ENCODE measurements around the gene KIF6. TPM values are rescaled to one million over a fixed set of nuclear protein-coding genes. Genes with fewer than 3 reads are reported as not detected.
"Not testable (repeated sequence)": the region's sequence is repeated elsewhere in the genome, so short reads cannot be mapped to it uniquely, and the experiment has no call there.

KIF6 gene
- total RNA-seq, 1 experiment from 2014 or later = 0.80 TPM

DNA sequence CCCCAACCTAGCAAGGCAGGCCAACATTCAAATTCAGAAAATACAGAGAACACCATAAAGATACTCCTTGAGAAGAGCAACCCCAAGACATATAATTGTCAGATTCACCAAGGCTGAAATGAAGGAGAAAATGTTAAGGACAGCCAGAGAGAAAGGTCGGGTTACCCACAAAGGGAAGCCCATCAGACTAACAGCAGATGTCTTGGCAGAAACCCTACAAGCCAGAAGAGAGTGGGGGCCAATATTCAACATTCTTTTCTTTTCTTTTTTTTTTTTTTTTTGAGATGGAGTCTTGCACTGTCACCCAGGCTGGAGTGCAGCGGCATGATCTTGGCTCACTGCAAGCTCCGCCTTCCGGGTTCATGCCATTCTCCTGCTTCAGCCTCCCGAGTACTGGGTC is 215.4 kb downstream of the KIF6 start:
- not testable (repeated sequence) for H3K36me3 ChIP-seq (replicated peaks; ENCODE audit: control insufficient read depth, insufficient read depth, low read length); H3K27me3 ChIP-seq (ENCODE audit: control insufficient read depth, insufficient read depth, low read length); DNase-seq; H3K4me3 ChIP-seq (ENCODE audit: insufficient read depth, low read depth, low read length)

DNA sequence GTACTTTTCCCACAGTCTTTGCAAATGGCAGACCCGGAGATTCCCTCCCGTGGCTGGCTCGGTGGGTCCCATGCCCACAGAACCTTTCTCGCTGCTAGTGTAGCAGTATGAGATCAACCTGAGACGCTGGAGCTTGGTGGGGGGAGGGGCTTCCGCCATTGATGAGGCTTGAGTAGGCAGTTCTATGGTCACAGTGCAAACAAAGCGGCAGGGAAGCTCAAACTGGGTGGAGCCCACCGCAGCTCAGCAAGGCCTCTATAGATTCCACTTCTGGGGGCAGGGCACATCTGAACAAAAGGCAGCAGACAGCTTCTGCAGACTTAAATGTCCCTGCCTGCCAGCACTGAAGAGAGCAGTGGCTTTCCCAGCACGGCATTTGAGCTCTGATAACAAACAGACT is 216.7 kb downstream of the KIF6 start:
- no peaks in the 10 kb centered on the region for H3K27me3 ChIP-seq (ENCODE audit: control insufficient read depth, insufficient read depth, low read length)
- H3K36me3 ChIP-seq (replicated peaks; ENCODE audit: control insufficient read depth, insufficient read depth, low read length) = no peaks in the 10 kb centered on the region
- no peak for DNase-seq

GRCh38 chr6:39507331-39507998 is 217.7 kb downstream of the KIF6 start:
- no peaks in the 10 kb centered on the region for H3K27me3 ChIP-seq (ENCODE audit: control insufficient read depth, insufficient read depth, low read length)
- no peak overlapping the region for H3K4me3 ChIP-seq (ENCODE audit: insufficient read depth, low read depth, low read length)
- no peaks in the 10 kb centered on the region for H3K36me3 ChIP-seq (replicated peaks; ENCODE audit: control insufficient read depth, insufficient read depth, low read length)
- DNase-seq = no peak

More for the DNA sequence above, 216.7 kb downstream of the KIF6 start:
- no peak overlapping the region for H3K4me3 ChIP-seq (ENCODE audit: insufficient read depth, low read depth, low read length)

DNA sequence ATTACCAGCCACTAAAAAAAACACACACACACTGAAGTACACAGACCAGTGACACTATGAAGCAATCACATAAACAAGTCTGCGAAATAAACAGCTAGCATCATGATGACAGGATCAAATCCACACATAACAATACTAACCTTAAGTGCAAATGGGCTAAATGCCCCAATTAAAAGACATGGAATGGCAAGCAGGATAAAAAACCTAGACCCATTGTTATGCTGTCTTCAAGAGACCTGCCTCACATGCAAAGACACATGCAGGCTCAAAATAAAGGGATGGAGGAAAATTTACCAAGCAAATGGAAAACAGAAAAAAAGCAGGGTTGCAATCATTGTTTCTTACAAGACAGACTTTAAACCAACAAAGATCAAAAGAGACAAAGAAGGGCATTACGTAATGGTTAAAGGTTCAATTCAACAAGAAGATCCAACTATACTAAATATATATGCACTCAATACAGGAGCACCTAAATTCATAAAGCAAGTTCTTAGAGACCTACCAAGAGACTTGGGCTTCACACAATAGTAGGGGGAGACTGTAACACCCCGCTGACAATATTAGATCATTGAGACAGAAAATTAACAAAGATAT is 222.7 kb downstream of the KIF6 start:
- not testable (repeated sequence) for H3K4me3 ChIP-seq (ENCODE audit: insufficient read depth, low read depth, low read length); H3K27me3 ChIP-seq (ENCODE audit: control insufficient read depth, insufficient read depth, low read length); H3K36me3 ChIP-seq (replicated peaks; ENCODE audit: control insufficient read depth, insufficient read depth, low read length); DNase-seq

GRCh38 chr6:39499053-39499452 is 226.2 kb downstream of the KIF6 start:
- H3K4me3 ChIP-seq (ENCODE audit: insufficient read depth, low read depth, low read length) = no peak overlapping the region
- no peaks in the 10 kb centered on the region for H3K27me3 ChIP-seq (ENCODE audit: control insufficient read depth, insufficient read depth, low read length)
- no peaks in the 10 kb centered on the region for H3K36me3 ChIP-seq (replicated peaks; ENCODE audit: control insufficient read depth, insufficient read depth, low read length)
- DNase-seq = no peak

GRCh38 chr6:39498096-39498495 is 227.1 kb downstream of the KIF6 start:
- no peak for DNase-seq
- Histone ChIP-seq H3K27me3 (ENCODE audit: control insufficient read depth, insufficient read depth, low read length) (no peaks in the 10 kb centered on the region), H3K36me3 (replicated peaks; ENCODE audit: control insufficient read depth, insufficient read depth, low read length) (no peaks in the 10 kb centered on the region), H3K4me3 (ENCODE audit: insufficient read depth, low read depth, low read length) (no peak overlapping the region)

- DNase-seq = no peak
Measured at GRCh38 chr6:39496915-39497314, 228.3 kb downstream of the KIF6 start.

DNA sequence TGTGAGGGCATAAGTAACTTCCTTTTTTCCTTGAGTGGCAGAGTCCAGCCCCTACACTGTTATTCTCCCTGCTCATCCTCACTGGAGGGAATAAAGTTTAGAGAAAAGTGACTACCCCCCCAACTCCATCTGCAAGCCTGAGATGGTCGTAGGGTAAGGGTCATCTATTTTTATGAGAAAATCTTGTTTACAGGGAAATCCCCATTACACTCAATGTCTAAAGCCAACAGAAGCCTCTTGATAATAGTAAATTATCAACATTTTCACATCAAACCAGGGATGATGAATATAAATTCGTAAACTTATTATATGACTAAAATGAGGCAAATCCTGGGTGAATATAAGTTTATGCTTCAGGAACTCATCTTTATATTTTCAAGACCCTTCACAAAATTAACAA is 228.8 kb downstream of the KIF6 start:
- Histone ChIP-seq H3K27me3 (ENCODE audit: control insufficient read depth, insufficient read depth, low read length) (no peaks in the 10 kb centered on the region), H3K36me3 (replicated peaks; ENCODE audit: control insufficient read depth, insufficient read depth, low read length) (no peaks in the 10 kb centered on the region), H3K4me3 (ENCODE audit: insufficient read depth, low read depth, low read length) (no peak overlapping the region)
- DNase-seq = no peak

More at GRCh38 chr6:39496915-39497314, 228.3 kb downstream of the KIF6 start:
- Histone ChIP-seq H3K4me3 (ENCODE audit: insufficient read depth, low read depth, low read length) (no peak overlapping the region), H3K36me3 (replicated peaks; ENCODE audit: control insufficient read depth, insufficient read depth, low read length) (no peaks in the 10 kb centered on the region), H3K27me3 (ENCODE audit: control insufficient read depth, insufficient read depth, low read length) (no peaks in the 10 kb centered on the region)

- Histone ChIP-seq H3K36me3 (replicated peaks; ENCODE audit: control insufficient read depth, insufficient read depth, low read length) (no peaks in the 10 kb centered on the region), H3K4me3 (ENCODE audit: insufficient read depth, low read depth, low read length) (no peak overlapping the region), H3K27me3 (ENCODE audit: control insufficient read depth, insufficient read depth, low read length) (no peaks in the 10 kb centered on the region)
- DNase-seq = peak; percentile 18
Measured at GRCh38 chr6:39495640-39496039, 229.6 kb downstream of the KIF6 start.

DNA sequence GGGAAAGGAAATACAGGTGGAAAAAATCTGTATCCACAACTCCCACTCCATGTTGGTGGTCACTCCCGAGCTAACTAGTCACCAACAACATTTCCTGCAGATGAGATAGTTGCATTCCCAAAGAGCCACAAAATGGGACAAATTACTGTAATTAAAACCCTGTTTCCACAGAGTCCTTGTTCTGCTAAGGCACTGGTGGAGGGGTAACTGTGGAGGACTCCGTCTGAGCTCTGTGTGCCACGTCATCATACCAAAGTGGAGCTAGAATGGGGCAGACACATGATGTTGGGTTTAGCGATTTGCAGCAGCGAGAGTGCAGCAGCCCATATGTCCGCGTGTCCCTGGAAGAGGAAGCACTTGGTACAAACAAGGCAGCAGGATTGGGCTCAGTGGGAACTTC is 230.2 kb downstream of the KIF6 start:
- no peak for DNase-seq
- H3K27me3 ChIP-seq (ENCODE audit: control insufficient read depth, insufficient read depth, low read length) = no peaks in the 10 kb centered on the region
- no peaks in the 10 kb centered on the region for H3K36me3 ChIP-seq (replicated peaks; ENCODE audit: control insufficient read depth, insufficient read depth, low read length)
- no peak overlapping the region for H3K4me3 ChIP-seq (ENCODE audit: insufficient read depth, low read depth, low read length)

GRCh38 chr6:39493777-39494176 is 231.4 kb downstream of the KIF6 start:
- H3K27me3 ChIP-seq (ENCODE audit: control insufficient read depth, insufficient read depth, low read length) = no peaks in the 10 kb centered on the region

GRCh38 chr6:39493174-39493573 is 232.0 kb downstream of the KIF6 start:
- H3K36me3 ChIP-seq (replicated peaks; ENCODE audit: control insufficient read depth, insufficient read depth, low read length) = no peaks in the 10 kb centered on the region
- H3K4me3 ChIP-seq (ENCODE audit: insufficient read depth, low read depth, low read length) = no peak overlapping the region
- H3K27me3 ChIP-seq (ENCODE audit: control insufficient read depth, insufficient read depth, low read length) = no peaks in the 10 kb centered on the region
- no peak for DNase-seq

More at GRCh38 chr6:39493777-39494176, 231.4 kb downstream of the KIF6 start:
- no peaks in the 10 kb centered on the region for H3K36me3 ChIP-seq (replicated peaks; ENCODE audit: control insufficient read depth, insufficient read depth, low read length)
- no peak for DNase-seq
- H3K4me3 ChIP-seq (ENCODE audit: insufficient read depth, low read depth, low read length) = no peak overlapping the region

DNA sequence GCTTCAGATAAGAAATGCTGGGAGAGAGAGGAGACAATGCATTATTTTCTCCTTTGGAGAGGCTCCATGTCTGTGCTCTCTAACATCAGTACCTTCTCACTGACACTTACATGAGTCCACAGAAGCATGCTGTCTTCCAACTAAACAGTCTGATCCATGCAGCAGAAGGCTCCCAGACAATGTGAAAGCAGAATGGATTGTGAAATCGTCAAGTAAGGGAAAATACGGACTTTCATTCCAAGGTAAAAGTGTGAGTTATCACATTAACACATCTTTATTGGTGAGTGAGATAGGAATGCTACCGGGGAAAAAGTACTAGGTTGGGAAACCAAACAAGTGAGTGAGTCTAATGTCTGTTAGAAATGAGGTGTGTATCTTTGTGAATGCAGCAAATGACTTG is 235.1 kb downstream of the KIF6 start:
- Histone ChIP-seq H3K4me3 (ENCODE audit: insufficient read depth, low read depth, low read length) (no peak overlapping the region), H3K36me3 (replicated peaks; ENCODE audit: control insufficient read depth, insufficient read depth, low read length) (no peaks in the 10 kb centered on the region), H3K27me3 (ENCODE audit: control insufficient read depth, insufficient read depth, low read length) (no peaks in the 10 kb centered on the region)
- no peak for DNase-seq

- no peak for DNase-seq
- Histone ChIP-seq H3K4me3 (ENCODE audit: insufficient read depth, low read depth, low read length) (no peak overlapping the region), H3K36me3 (replicated peaks; ENCODE audit: control insufficient read depth, insufficient read depth, low read length) (no peaks in the 10 kb centered on the region), H3K27me3 (ENCODE audit: control insufficient read depth, insufficient read depth, low read length) (no peaks in the 10 kb centered on the region)
Measured at GRCh38 chr6:39488255-39488879, 236.8 kb downstream of the KIF6 start.

DNA sequence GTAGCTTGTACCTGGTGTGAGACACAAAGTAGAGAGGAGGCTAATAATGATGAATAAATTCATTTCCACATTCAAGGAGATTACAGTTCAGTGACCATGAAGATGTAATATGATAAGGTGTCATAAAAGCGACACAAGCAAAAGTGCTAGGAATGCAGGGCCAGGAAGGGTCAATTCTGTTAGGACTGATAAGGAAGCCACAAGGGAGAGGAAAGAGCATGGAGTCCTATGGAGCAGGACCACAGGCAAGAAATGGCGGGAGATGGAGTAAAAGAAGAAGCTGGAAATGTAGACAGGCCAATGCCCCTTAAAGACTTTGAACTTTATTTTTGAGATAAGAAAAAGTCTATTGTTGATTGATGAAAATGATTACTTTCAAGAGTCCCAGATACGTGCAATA is 240.9 kb downstream of the KIF6 start:
- H3K36me3 ChIP-seq (replicated peaks; ENCODE audit: control insufficient read depth, insufficient read depth, low read length) = no peaks in the 10 kb centered on the region
- DNase-seq = no peak
- no peaks in the 10 kb centered on the region for H3K27me3 ChIP-seq (ENCODE audit: control insufficient read depth, insufficient read depth, low read length)
- no peak overlapping the region for H3K4me3 ChIP-seq (ENCODE audit: insufficient read depth, low read depth, low read length)
